Uterus (tissue), 4 donors: ENCODE data around the gene PCED1A. TPM values are rescaled to one million over a fixed set of nuclear protein-coding genes. Genes with fewer than 3 reads are reported as not detected.

Experiments used
- DNase-seq, 2 donors: peaks; one replicate each; pipeline ENCODE4 v3.0.0-alpha.2; 2019 to 2020
- H3K27ac ChIP-seq, 2 donors: fragments of 200-600 bp; sonication (generic); 1 replicate in 1 of 2; 2 replicates in 1 of 2; pipeline ENCODE4 v1.5.1; 2016 to 2018
- H3K27me3 ChIP-seq, 2 donors: fragments of 200-600 bp; sonication (generic); one replicate each; pipeline ENCODE4 v1.5.1; 2018 to 2019; ENCODE audit warnings: control low read depth in 1 of 2
- H3K36me3 ChIP-seq, 2 donors: fragments of 200-600 bp; sonication (generic); one replicate each; pipeline ENCODE4 v1.5.1; 2019; ENCODE audit warnings: control low read depth in 1 of 2
- H3K4me1 ChIP-seq, 2 donors: fragments of 200-600 bp; sonication (generic); one replicate each; pipeline ENCODE4 v1.5.1; 2018 to 2019; ENCODE audit warnings: control low read depth in 1 of 2
- H3K4me3 ChIP-seq, 2 donors: fragments of 200-600 bp; sonication (generic); 1 replicate in 1 of 2; 2 replicates in 1 of 2; pipeline ENCODE4 v1.5.1; 2018 to 2019; ENCODE audit warnings: mild to moderate bottlenecking in 1 of 2
- H3K9me3 ChIP-seq, 2 donors: fragments of 200-600 bp; sonication (generic); one replicate each; pipeline ENCODE4 v1.5.1; 2019; ENCODE audit warnings: control low read depth in 1 of 2
- CTCF ChIP-seq, 4 experiments: fragments of 200-600 bp in 2 of 4; fragments of 450-650 bp in 2 of 4; sonication (generic) in 2 of 4; IDR thresholded peaks; one replicate each; pipeline ENCODE4 v1.5.1; 2016 to 2019; ENCODE audit warnings: antibody characterized with exemption in 4 of 4, mild to moderate bottlenecking in 2 of 4, moderate library complexity in 1 of 4
- POLR2A ChIP-seq, 2 donors: fragments of 450-650 bp; IDR thresholded peaks; one replicate each; pipeline ENCODE4 v1.6.1; 2016; ENCODE audit warnings: antibody characterized with exemption in 2 of 2, mild to moderate bottlenecking in 1 of 2, moderate library complexity in 1 of 2
- intact Hi-C: fragments of 100-400 bp; cut with DNase I; formaldehyde crosslinking; loops from one replicate; pipeline ENCODE4 v1.15.1; 2023; ENCODE audit warnings: low total_unique reads
- total RNA-seq, 4 donors: library from RNA; depleted of rRNA in 3 of 4; stranded (reverse); fragments of >200 nt in 3 of 4; gene quantifications; one replicate each; pipeline versions ENCODE4 v1.1.0 to v1.2.4, GENCODE V29; 2014 to 2023
- donor health status: DM: yes; HTN: yes; CAD: no.

Gene PCED1A
- total RNA-seq, 4 donors from 2014 or later, result 13.5 to 43.6 (median 31.3) TPM

DNA sequence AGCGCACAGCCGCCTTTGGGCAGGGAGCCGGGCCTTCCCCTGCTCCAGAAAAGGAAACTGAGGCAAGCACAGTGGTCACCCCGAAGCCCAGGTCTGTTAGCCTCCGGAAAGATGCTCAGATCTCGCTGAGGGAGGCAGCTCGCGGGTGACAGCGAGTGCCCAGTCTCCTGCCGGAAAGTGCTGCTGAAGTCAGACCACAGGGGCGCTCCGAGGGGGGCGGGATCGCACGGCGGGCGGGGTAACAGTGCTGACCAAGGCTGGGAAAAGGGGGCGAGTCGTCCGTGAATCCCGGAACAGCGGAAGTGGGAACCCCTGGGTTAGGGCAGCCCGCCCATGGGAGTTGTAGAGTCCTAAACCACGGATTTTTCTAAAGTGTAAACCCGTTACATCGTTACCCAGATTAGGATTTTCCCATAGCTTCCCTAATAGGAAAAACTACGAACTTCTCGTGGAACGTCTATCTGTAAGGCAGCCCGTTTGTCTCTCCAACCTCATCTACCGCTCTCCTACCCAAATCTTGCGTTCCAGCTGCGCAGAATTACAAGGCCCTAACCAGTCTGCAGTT lies 594 bp upstream of the PCED1A start:
- DNase-seq, result peak; percentile 49 to 69
- peak overlapping the region; percentile 74 to 93 for H3K4me3 ChIP-seq
- intact Hi-C loops, result no loop called here
- no peaks in the 10 kb centered on the region for H3K9me3 ChIP-seq
- peak overlapping the region; percentile 84 to 86 for H3K27ac ChIP-seq
- TF ChIP-seq CTCF (IDR thresholded peaks at IDR 0.05) (no peak), POLR2A (IDR thresholded peaks at IDR 0.05) (no peak)
- H3K4me1 ChIP-seq, result peaks cover 0 to 6% of the 10 kb centered on the region in 2 donors
- H3K36me3 ChIP-seq, result no peaks in the 10 kb centered on the region
- H3K27me3 ChIP-seq, result no peaks in the 10 kb centered on the region

- no peak for DNase-seq
- H3K36me3 ChIP-seq, result no peaks in the 10 kb centered on the region
- intact Hi-C loops, result no loop called here
- H3K4me1 ChIP-seq, result peaks cover 0 to 6% of the 10 kb centered on the region in 2 donors
- H3K27me3 ChIP-seq, result no peaks in the 10 kb centered on the region
- no peaks in the 10 kb centered on the region for H3K9me3 ChIP-seq
- peak overlapping the region in 1 of 2 donors; percentile 84 for H3K27ac ChIP-seq
- peak overlapping the region; percentile 74 to 93 for H3K4me3 ChIP-seq
- TF ChIP-seq POLR2A (IDR thresholded peaks at IDR 0.05), result peak in 1 of 2 donors; percentile 7
- no peak for TF ChIP-seq CTCF (IDR thresholded peaks at IDR 0.05)
Measured at GRCh38 chr20:2839732-2840137, 720 bp downstream of the PCED1A start.

- Histone ChIP-seq H3K4me3 (no peak overlapping the region), H3K27me3 (no peaks in the 10 kb centered on the region), H3K36me3 (no peaks in the 10 kb centered on the region), H3K27ac (no peak overlapping the region), H3K4me1 (peaks cover 0 to 6% of the 10 kb centered on the region in 2 donors), H3K9me3 (no peaks in the 10 kb centered on the region)
- DNase-seq, result no peak
- intact Hi-C loops, result no loop called here
- TF ChIP-seq CTCF (IDR thresholded peaks at IDR 0.05) (no peak), POLR2A (IDR thresholded peaks at IDR 0.05) (no peak)
Measured at GRCh38 chr20:2838847-2839671, 1.4 kb downstream of the PCED1A start.

GRCh38 chr20:2838170-2838797 lies 2.2 kb downstream of the PCED1A start:
- peaks cover 0 to 6% of the 10 kb centered on the region in 2 donors for H3K4me1 ChIP-seq
- TF ChIP-seq POLR2A (IDR thresholded peaks at IDR 0.05), result no peak
- no peak for TF ChIP-seq CTCF (IDR thresholded peaks at IDR 0.05)
- intact Hi-C loops, result no loop called here
- no peak overlapping the region for H3K4me3 ChIP-seq
- no peak overlapping the region for H3K27ac ChIP-seq
- H3K27me3 ChIP-seq, result no peaks in the 10 kb centered on the region
- no peak for DNase-seq
- no peaks in the 10 kb centered on the region for H3K36me3 ChIP-seq
- no peaks in the 10 kb centered on the region for H3K9me3 ChIP-seq
